GM18861 (cell line): ENCODE measurements around the gene SLC22A14.
"Not testable (repeated sequence)": the region's sequence is repeated elsewhere in the genome, so short reads cannot be mapped to it uniquely, and the experiment has no call there.

Experiments
- ATAC-seq: cut with Tn5 transposase; IDR thresholded peaks from one replicate; pipeline ENCODE4 v1.9.1; 2021; ENCODE audit not compliant: unreplicated experiment

The SLC22A14 gene, protein sequence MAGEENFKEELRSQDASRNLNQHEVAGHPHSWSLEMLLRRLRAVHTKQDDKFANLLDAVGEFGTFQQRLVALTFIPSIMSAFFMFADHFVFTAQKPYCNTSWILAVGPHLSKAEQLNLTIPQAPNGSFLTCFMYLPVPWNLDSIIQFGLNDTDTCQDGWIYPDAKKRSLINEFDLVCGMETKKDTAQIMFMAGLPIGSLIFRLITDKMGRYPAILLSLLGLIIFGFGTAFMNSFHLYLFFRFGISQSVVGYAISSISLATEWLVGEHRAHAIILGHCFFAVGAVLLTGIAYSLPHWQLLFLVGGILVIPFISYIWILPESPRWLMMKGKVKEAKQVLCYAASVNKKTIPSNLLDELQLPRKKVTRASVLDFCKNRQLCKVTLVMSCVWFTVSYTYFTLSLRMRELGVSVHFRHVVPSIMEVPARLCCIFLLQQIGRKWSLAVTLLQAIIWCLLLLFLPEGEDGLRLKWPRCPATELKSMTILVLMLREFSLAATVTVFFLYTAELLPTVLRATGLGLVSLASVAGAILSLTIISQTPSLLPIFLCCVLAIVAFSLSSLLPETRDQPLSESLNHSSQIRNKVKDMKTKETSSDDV

DNA sequence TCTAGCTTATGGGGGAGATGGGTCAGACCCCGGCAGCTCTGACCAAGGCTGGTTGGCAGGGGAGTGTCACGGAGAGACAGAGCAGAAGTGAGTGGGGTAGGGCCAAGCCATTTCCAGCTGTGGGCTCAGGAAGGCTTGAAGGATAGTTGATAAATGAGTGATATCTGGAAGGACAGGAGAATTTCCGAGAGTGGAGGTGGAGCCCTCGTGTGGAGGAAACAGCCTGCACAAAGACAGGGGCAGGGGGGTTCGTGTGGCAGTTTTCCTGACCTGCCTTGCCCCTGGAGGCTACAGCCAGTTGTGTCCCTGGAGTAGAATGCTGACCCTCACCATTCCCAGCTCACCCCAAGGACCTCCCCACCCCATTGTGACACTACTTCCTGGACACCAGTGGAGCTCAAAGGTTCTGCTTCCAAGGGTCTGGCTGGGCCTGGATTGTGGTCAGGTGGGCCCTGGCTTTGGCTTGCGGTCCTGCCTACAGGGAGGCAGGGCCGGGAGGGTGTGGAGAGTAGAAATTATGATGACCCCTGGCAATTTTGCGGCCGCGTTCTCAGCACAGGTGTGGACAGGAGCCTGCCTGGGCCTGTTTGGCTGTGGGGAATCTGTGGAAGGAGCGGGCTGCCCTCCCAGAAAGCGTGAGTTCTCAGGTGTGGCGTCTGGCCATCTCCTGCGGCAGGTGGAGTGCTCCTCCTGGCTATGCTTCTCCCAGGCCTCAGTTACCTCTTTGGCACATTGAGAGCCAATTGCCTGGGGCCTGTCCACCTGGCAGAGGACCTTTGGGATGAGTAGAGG lies at the start of gene SLC22A14:
TSS of gene SLC22A14 (plus strand) at position 400 of the 792 bp plus-strand sequence. CDS start 23,733 bp downstream, outside the sequence.
- no peak for ATAC-seq

DNA sequence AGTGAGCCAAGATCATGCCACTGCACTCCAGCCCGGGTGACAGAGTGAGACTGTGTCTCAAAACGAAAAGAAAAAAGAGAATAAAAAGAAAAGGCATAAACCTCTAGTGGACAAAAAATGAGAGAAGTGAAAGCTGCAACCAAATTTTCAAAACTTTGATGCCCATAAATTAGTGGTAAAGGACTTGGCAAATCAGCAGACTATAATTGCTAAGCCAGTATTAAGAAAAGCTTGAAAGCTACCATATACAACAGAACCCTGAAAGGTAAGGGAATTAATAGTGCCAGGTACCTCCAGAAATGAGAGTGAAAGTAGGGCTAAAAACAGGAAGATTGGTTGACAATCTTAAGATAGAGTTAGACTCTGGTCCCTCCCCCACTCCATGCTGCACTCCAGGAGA lies 49.4 kb upstream of the SLC22A14 start:
- no peak for ATAC-seq

DNA sequence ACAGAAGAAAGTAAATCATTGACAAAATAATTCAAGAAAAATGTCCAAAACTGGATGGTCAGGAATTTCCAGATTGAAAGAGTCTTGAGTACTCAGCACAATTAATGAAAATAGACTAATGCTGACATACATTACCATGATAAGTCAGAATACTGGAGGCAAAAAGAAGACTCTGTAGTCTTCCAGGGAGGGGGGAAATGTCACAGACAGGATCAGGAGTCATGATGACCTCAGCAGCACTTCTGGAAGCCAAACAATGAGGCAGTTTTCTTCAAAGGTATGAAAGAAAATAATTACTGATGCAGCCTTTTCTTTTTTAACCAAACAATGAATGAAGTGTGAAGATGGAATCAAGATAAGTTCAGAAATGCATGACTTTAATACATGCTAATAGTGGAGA lies 46.6 kb upstream of the SLC22A14 start:
- ATAC-seq: no peak

DNA sequence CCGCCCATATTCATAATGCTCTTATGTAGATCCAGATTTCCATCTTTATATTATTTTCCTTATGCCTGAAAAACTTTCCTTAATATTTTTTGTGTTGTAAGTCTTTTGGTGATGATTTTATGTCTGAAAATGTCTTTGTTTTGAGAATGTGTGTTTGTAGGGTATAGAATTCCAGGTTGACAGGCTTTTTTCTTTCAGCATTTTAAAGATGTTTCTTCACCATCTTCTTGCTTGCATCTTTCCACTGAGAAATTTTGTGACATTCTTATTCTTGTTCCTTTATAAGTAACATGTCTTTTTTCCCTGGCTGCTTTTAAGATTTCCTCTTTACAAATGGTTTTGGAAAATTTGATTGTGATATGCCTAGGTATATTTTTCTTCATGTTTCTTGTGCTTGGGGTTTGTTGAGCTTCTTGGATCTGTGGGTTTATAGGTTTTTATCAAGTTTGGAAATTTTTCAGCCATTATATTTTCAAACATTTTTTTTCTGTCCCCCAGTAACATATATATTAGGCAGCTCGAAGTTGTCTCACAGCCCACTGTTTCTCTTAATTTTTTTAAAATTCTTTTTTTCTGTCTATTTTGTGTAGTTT lies 43.6 kb upstream of the SLC22A14 start:
- ATAC-seq: no peak

DNA sequence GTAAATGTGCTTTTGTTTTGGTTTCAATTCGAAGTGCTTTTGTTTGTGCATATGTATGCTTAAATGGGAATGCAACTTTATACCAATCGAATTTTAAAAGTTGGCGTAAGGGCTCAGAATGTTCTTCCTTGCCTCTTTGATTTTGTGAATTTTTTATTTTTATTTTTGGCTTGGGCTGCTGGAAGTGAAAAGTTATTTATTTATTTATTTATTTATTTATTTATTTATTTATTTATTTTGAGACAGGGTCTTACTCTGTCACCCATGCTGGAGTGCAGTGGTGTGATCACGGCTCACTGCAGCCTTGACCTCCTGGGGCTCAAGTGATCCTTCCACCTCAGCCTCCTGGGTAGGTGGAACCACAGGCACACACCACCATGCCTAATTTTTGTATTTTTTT lies 39.3 kb upstream of the SLC22A14 start:
- not testable (repeated sequence) for ATAC-seq

DNA sequence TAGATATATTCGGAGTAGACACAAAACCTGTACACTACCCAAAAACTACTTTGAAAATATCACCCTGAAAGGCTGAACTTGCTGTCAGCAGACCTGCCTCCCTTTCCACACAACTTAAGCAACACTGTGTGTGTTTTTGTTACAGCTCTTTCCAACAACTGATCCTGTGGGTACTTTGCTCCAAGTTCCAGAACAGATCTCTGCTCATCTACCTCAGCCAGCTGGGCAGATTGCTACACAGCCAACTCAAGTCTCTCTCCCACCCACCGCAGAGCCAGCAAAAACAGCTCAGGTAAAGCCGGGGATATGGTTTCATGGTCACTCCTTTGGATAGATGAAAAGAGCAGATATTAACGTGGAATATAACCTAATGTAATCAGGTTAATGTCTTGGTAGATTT lies 36.2 kb upstream of the SLC22A14 start:
- no peak for ATAC-seq

GRCh38 chr3:38247366-38248035 lies 34.6 kb upstream of the SLC22A14 start:
- ATAC-seq: no peak

DNA sequence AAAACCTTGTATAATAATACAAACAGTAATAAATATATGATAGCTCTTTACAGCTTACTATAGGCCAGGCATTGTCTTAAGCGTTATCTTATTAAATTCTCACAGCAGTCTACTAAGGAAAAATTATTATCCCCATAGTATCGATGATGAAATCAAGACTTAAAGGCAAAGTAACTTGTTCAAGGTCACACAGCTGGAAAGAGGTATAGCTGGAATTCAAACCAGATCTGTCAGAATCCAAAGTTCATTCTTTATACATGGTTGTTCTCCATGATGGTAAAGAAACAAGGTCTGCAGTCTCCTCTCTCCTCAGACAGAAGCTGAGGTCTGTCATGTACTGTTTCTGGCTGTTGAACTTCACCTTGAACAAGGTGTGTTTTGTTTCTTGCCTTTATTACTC lies 31.9 kb upstream of the SLC22A14 start:
- no peak for ATAC-seq

GRCh38 chr3:38251197-38251596 lies 30.9 kb upstream of the SLC22A14 start:
- ATAC-seq: no peak

DNA sequence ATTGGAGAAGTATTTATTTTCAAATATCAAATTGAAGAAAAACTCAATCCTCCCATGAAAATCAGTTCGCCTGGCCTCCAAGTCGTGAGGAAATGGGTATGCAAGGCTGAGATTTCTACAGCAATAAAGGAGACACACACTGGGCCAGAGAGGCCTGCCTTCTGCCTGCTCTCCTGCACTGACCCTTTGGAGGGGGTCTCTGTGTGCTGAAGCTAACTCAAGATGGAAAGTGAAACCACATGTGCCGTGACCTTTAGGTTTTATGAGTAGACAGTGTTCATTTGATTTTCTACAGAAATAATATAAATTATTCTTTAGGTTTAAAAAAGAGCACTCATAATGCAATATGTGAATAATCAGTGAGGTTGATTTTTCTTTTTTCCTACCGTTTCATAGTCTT lies 28.4 kb upstream of the SLC22A14 start:
- no peak for ATAC-seq

GRCh38 chr3:38254872-38255271 lies 27.2 kb upstream of the SLC22A14 start:
- no peak for ATAC-seq

DNA sequence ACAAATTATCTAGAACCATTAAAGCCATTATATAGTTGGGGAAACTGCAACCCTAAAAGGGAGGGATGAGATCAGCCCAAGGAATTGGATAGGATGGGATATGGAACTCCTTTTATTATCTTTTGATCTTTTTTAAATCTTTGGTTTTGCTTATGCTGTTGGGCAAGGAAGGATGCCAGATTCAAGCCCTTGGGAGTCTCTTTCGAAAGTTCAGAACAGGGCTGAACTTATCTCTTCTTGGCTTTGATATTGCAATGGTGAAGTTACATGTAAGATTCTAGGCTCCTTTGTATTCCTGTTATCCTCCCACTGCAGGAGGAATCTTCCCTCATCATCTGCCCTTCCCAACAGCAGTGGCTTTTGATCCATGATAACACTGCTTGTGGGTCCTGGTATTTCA lies 26.5 kb upstream of the SLC22A14 start:
- ATAC-seq: no peak

DNA sequence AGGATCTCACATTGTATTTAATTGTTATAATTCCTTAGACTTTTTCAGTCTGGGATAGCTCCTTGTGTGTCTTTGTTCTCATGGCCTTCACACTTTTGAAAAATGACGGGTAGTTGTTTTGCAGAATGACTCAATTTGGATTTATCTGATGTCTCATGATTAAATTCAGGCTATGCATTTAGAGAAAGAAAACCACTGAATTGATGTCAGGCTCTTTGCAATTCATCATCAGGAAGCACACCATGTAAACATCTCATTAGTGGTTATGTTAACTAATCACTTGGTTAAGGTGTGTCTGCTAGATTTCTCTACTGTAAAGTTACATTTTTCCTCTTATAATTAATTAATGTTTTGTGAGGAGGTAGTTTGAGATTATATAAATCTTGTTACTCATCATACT lies 24.5 kb upstream of the SLC22A14 start:
- no peak for ATAC-seq

GRCh38 chr3:38260474-38260873 lies 21.6 kb upstream of the SLC22A14 start:
- ATAC-seq: no peak

GRCh38 chr3:38264353-38264771 lies 17.7 kb upstream of the SLC22A14 start:
- ATAC-seq: no peak

- no peak for ATAC-seq
These were observed 17.3 kb upstream of the SLC22A14 start for GRCh38 chr3:38264779-38265178.

- ATAC-seq: no peak
These were observed 16.3 kb upstream of the SLC22A14 start, which contains the start of gene SLC22A13 for GRCh38 chr3:38265604-38266307. Gene SLC22A13 (plus strand): TSS chr3:38265812. CDS start chr3:38265861, 49 bp downstream.

- no peak for ATAC-seq
These were observed 15.3 kb upstream of the SLC22A14 start for GRCh38 chr3:38266810-38267209.

DNA sequence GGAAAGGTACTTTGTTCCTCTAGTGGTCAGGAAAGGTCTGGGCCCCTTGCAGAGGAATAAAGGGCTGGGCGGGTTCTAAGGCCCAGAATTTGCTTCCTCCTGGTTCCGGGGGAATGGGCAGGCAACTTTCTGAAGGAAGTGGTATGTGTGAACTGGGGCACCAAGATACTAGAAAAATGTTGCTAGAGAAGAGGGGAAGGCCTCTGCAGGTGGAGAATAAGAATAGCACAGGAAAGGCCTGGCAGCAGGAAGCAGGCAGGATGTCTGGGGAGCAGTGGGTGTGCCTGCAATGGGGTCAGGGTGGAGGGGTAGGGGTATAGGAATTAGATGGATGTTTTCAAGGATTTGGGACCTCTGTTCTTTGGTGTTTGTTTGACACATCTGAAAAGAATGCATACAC lies 14.4 kb upstream of the SLC22A14 start:
- ATAC-seq: no peak

GRCh38 chr3:38268087-38268486 lies 14.0 kb upstream of the SLC22A14 start:
- no peak for ATAC-seq
